Mesenchymal stem cell (in vitro differentiated cells and primary cell): ENCODE measurements around the gene TSPAN9.

Experiments
- DNase-seq: peaks from one replicate; pipeline ENCODE4 v3.0.0-alpha.2; 2013
- H2AFZ ChIP-seq: one replicate; pipeline ENCODE4 v1.6.1; 2013; ENCODE audit warnings: low read depth, mild to moderate bottlenecking, control low read depth, inconsistent platforms, low read length, moderate library complexity
- H2AK5ac ChIP-seq: 2 replicates; pipeline ENCODE4 v1.6.1; 2013; ENCODE audit warnings: low read length, moderate library complexity, mild to moderate bottlenecking, inconsistent platforms; ENCODE audit not compliant: severe bottlenecking
- H2BK120ac ChIP-seq: one replicate; pipeline ENCODE4 v1.6.1; 2013; ENCODE audit warnings: low read depth, mild to moderate bottlenecking, inconsistent platforms, low read length, moderate library complexity
- H2BK12ac ChIP-seq, 2 experiments: one replicate each; pipeline ENCODE4 v1.6.1; 2013; ENCODE audit warnings: inconsistent platforms in 2 of 2, low read length in 2 of 2, mild to moderate bottlenecking in 2 of 2, moderate library complexity in 2 of 2, control low read depth in 1 of 2
- H2BK15ac ChIP-seq: one replicate; pipeline ENCODE4 v1.6.1; 2013; ENCODE audit warnings: mild to moderate bottlenecking, low read depth, inconsistent platforms; ENCODE audit not compliant: poor library complexity, severe bottlenecking
- H2BK5ac ChIP-seq: 2 replicates; pipeline ENCODE4 v1.6.1; 2013; ENCODE audit warnings: low read depth, mild to moderate bottlenecking, low read length, control low read depth, inconsistent platforms; ENCODE audit not compliant: poor library complexity, severe bottlenecking
- H3K14ac ChIP-seq, 2 experiments: one replicate each; pipeline ENCODE4 v1.6.1; 2013; ENCODE audit warnings: inconsistent platforms in 2 of 2, low read length in 2 of 2, control low read depth in 1 of 2, mild to moderate bottlenecking in 1 of 2, moderate library complexity in 1 of 2
- H3K18ac ChIP-seq, 2 experiments: one replicate each; pipeline ENCODE4 v1.6.1; 2013; ENCODE audit warnings: inconsistent platforms in 2 of 2, low read length in 2 of 2, control low read depth in 1 of 2, low read depth in 1 of 2, mild to moderate bottlenecking in 1 of 2
- H3K23ac ChIP-seq, 2 experiments: one replicate each; pipeline ENCODE4 v1.6.1; 2013; ENCODE audit warnings: inconsistent platforms in 2 of 2, low read length in 2 of 2, mild to moderate bottlenecking in 2 of 2, moderate library complexity in 2 of 2, control low read depth in 1 of 2
- H3K27ac ChIP-seq: 2 replicates; pipeline ENCODE4 v1.5.1; 2013; ENCODE audit warnings: mild to moderate bottlenecking, moderate library complexity, low read length, control low read depth, inconsistent platforms; ENCODE audit not compliant: poor library complexity, severe bottlenecking
- H3K27me3 ChIP-seq, 2 experiments: 2 replicates each; pipeline versions ENCODE4 v1.6.1 to v1.7.0; 2013; ENCODE audit warnings: low read length in 2 of 2, mild to moderate bottlenecking in 2 of 2, moderate library complexity in 2 of 2, control low read depth in 1 of 2, inconsistent platforms in 1 of 2; ENCODE audit not compliant: control insufficient read depth in 1 of 2, insufficient read depth in 1 of 2
- H3K36me3 ChIP-seq, 2 experiments: 2 replicates each; pipeline versions ENCODE4 v1.6.1 to v1.7.0; 2013; ENCODE audit warnings: low read length in 2 of 2, control low read depth in 1 of 2, inconsistent platforms in 1 of 2, low read depth in 1 of 2, mild to moderate bottlenecking in 1 of 2; ENCODE audit not compliant: insufficient read depth in 2 of 2, control insufficient read depth in 1 of 2
- H3K4ac ChIP-seq, 2 experiments: one replicate each; pipeline ENCODE4 v1.6.1; 2013; ENCODE audit warnings: inconsistent platforms in 2 of 2, low read length in 2 of 2, mild to moderate bottlenecking in 2 of 2, moderate library complexity in 2 of 2, control low read depth in 1 of 2, low read depth in 1 of 2
- H3K4me1 ChIP-seq: 2 replicates; pipeline ENCODE4 v1.6.1; 2013; ENCODE audit warnings: low read depth, low read length, control low read depth; ENCODE audit not compliant: control insufficient read depth, insufficient read depth
- H3K4me2 ChIP-seq: 2 replicates; pipeline ENCODE4 v1.6.1; 2013; ENCODE audit warnings: low read length, mild to moderate bottlenecking, inconsistent platforms; ENCODE audit not compliant: poor library complexity, severe bottlenecking
- H3K4me3 ChIP-seq, 2 experiments: 2 replicates each; pipeline versions ENCODE4 v1.5.1 to v1.7.0; 2013; ENCODE audit warnings: low read length in 2 of 2, mild to moderate bottlenecking in 2 of 2, control low read depth in 1 of 2, low read depth in 1 of 2; ENCODE audit not compliant: insufficient read depth in 1 of 2
- H3K79me1 ChIP-seq: replicated peaks from 2 replicates; pipeline ENCODE4 v1.6.1; 2013; ENCODE audit warnings: mild to moderate bottlenecking, control low read depth, low read length, inconsistent platforms; ENCODE audit not compliant: poor library complexity, severe bottlenecking
- H3K9ac ChIP-seq: 2 replicates; pipeline ENCODE4 v1.7.0; 2013; ENCODE audit warnings: mild to moderate bottlenecking, low read length, moderate library complexity
- H3K9me3 ChIP-seq: 2 replicates; pipeline ENCODE4 v1.7.0; 2013; ENCODE audit warnings: mild to moderate bottlenecking, low read length; ENCODE audit not compliant: control insufficient read depth
- H4K8ac ChIP-seq: one replicate; pipeline ENCODE4 v1.6.1; 2013; ENCODE audit warnings: inconsistent platforms, mild to moderate bottlenecking, low read length, moderate library complexity
- H4K91ac ChIP-seq: one replicate; pipeline ENCODE4 v1.6.1; 2013; ENCODE audit warnings: mild to moderate bottlenecking, low read length, inconsistent platforms
- WGBS: methylation state at CpG from one replicate; pipeline ENCODE4 v1.1.7; 2013; ENCODE audit warnings: mixed read lengths; 5-methylcytosine and 5-hydroxymethylcytosine counted together

TSPAN9 gene

DNA sequence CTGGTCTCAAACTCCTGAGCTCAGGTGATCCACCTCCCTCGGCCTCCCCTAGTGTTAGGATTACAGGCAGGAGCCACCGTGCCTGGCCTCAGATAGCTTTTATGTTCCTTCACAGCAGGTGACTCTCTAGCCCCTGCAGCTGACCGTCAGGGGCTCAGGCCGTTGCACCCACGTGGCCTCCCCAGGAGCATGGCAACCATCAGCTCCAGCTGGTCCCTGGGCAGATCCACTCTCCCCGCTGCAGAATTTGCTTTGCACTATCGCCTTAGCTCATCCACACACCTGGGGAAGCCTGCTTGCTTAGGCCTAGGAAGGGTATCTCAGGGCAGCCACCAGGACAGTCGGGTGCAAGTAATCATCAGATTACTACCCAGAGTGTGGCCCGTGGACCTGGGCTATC, 62.6 kb downstream of the TSPAN9 start:
- Histone ChIP-seq H3K27me3 (peaks cover 0 to 9% of the 10 kb centered on the region in 2 experiments), H3K18ac (no peak overlapping the region), H2AFZ (no peak overlapping the region), H3K4me3 (no peak overlapping the region), H3K4me1 (peaks cover 33% of the 10 kb centered on the region), H3K14ac (no peak overlapping the region), H3K9me3 (no peaks in the 10 kb centered on the region), H2BK12ac (no peak overlapping the region), H2AK5ac (no peak overlapping the region), H3K23ac (no peak overlapping the region), H4K91ac (no peak overlapping the region), H2BK120ac (no peak overlapping the region), H4K8ac (no peak overlapping the region), H2BK15ac (no peak overlapping the region), H3K27ac (no peak overlapping the region), H3K4me2 (no peak overlapping the region), H3K79me1 (peaks cover 38% of the 10 kb centered on the region), H3K9ac (no peak overlapping the region), H3K4ac (no peak overlapping the region), H3K36me3 (peaks cover 0 to 24% of the 10 kb centered on the region in 2 experiments), H2BK5ac (no peak overlapping the region)
- 79% methylated on average over 9 of the region's 9 CpGs for WGBS
- DNase-seq, result no peak

DNA sequence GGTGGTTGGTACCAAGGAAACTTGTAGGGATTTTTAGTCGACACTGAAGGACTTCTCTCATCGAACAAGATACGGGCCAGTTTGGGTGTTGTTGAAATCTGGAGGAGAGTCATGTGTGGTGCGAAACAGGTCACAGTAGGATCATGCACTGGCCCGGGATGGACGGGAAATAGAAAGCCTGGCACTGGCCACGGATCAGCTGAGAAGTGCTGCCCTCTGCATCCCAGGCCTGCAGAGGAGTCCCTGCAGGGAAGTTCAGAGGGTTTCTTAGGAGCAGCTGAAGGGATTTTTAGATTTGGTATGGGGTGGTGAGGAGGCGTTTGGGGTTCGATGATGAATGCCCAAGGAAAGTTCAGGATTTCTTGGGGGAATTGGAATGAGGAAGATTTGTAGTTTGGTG, 63.1 kb downstream of the TSPAN9 start:
- H2BK5ac ChIP-seq, result no peak overlapping the region
- WGBS, result 87% methylated on average over 9 of the region's 9 CpGs

GRCh38 chr12:3141339-3142321, 64.5 kb downstream of the TSPAN9 start:
- no peak overlapping the region for H2BK12ac ChIP-seq
- H3K4ac ChIP-seq, result no peak overlapping the region
- H3K4me2 ChIP-seq, result no peak overlapping the region
- no peak overlapping the region for H2AFZ ChIP-seq
- H3K27me3 ChIP-seq, result peaks cover 0 to 12% of the 10 kb centered on the region in 2 experiments
- H4K91ac ChIP-seq, result no peak overlapping the region
- H3K4me3 ChIP-seq, result no peak overlapping the region
- no peak overlapping the region for H2AK5ac ChIP-seq
- no peak overlapping the region for H3K27ac ChIP-seq
- no peak overlapping the region for H2BK5ac ChIP-seq
- H3K23ac ChIP-seq, result no peak overlapping the region
- peaks cover 52% of the 10 kb centered on the region for H3K79me1 ChIP-seq
- no peak overlapping the region for H3K9ac ChIP-seq
- no peak for DNase-seq
- H3K18ac ChIP-seq, result no peak overlapping the region
- 93% methylated on average over 24 of the region's 25 CpGs for WGBS
- no peak overlapping the region for H2BK15ac ChIP-seq
- no peak overlapping the region for H3K14ac ChIP-seq
- H4K8ac ChIP-seq, result no peak overlapping the region
- no peaks in the 10 kb centered on the region for H3K9me3 ChIP-seq
- peaks cover 0 to 19% of the 10 kb centered on the region in 2 experiments for H3K36me3 ChIP-seq
- peaks cover 31% of the 10 kb centered on the region for H3K4me1 ChIP-seq
- H2BK120ac ChIP-seq, result no peak overlapping the region

More for the DNA sequence above, 63.1 kb downstream of the TSPAN9 start:
- H3K36me3 ChIP-seq, result peaks cover 0 to 24% of the 10 kb centered on the region in 2 experiments
- H3K14ac ChIP-seq, result no peak overlapping the region
- peaks cover 33% of the 10 kb centered on the region for H3K4me1 ChIP-seq
- no peak overlapping the region for H2AFZ ChIP-seq
- no peaks in the 10 kb centered on the region for H3K9me3 ChIP-seq
- H4K8ac ChIP-seq, result no peak overlapping the region
- H2BK15ac ChIP-seq, result no peak overlapping the region
- no peak overlapping the region for H3K18ac ChIP-seq
- H3K79me1 ChIP-seq, result peaks cover 43% of the 10 kb centered on the region
- H3K4me3 ChIP-seq, result no peak overlapping the region
- H2BK120ac ChIP-seq, result no peak overlapping the region
- no peak overlapping the region for H3K27ac ChIP-seq
- H3K23ac ChIP-seq, result no peak overlapping the region
- peaks cover 0 to 13% of the 10 kb centered on the region in 2 experiments for H3K27me3 ChIP-seq
- H3K4ac ChIP-seq, result no peak overlapping the region
- H2AK5ac ChIP-seq, result no peak overlapping the region
- H3K4me2 ChIP-seq, result no peak overlapping the region
- no peak overlapping the region for H3K9ac ChIP-seq
- H2BK12ac ChIP-seq, result no peak overlapping the region
- no peak overlapping the region for H4K91ac ChIP-seq
- DNase-seq, result no peak

DNA sequence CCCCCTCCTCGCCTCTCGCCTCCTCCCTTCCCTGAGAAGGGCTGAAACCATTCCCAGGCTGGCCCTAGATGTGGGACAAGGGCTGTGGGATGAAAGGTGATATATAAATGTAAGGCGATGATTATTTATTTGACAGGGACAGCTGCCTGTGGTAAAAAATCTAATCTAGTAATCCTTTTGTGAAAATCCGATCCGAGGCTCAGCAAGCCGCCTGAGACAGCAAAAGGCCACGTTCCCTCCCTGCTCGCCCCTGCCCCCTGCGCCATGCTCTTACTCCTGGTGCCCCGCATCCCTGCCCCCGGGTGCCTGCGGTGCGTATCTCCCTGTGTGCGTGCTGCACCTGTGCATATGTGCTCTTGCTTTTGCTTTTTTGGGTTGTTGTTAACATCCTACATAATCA, 65.2 kb downstream of the TSPAN9 start:
- H2AK5ac ChIP-seq, result no peak overlapping the region

More for the DNA sequence above, 65.2 kb downstream of the TSPAN9 start:
- Histone ChIP-seq H2BK12ac (no peak overlapping the region), H2BK5ac (no peak overlapping the region), H2BK15ac (no peak overlapping the region), H4K91ac (no peak overlapping the region), H3K18ac (no peak overlapping the region), H3K14ac (no peak overlapping the region), H3K4me1 (peaks cover 25% of the 10 kb centered on the region), H3K79me1 (peaks cover 58% of the 10 kb centered on the region), H3K23ac (no peak overlapping the region), H3K27me3 (peaks cover 0 to 15% of the 10 kb centered on the region in 2 experiments), H4K8ac (no peak overlapping the region), H3K9me3 (no peaks in the 10 kb centered on the region), H3K4me2 (no peak overlapping the region), H2BK120ac (no peak overlapping the region), H3K27ac (no peak overlapping the region), H3K4ac (no peak overlapping the region), H2AFZ (no peak overlapping the region), H3K9ac (no peak overlapping the region), H3K4me3 (no peak overlapping the region), H3K36me3 (peaks cover 0 to 23% of the 10 kb centered on the region in 2 experiments)
- DNase-seq, result no peak
- 91% methylated on average over 14 of the region's 14 CpGs for WGBS
